Epithelial cell of alveolus of lung (primary cell): ENCODE data around the gene MYL7. TPM values are rescaled to one million over a fixed set of nuclear protein-coding genes. Genes with fewer than 3 reads are reported as not detected.

Source experiments
- total RNA-seq: library from RNA; depleted of rRNA; stranded (reverse); fragments of >200 nt; gene quantifications from 2 replicates; pipeline ENCODE4 v1.2.1, GENCODE V29; 2015

MYL7 gene, protein sequence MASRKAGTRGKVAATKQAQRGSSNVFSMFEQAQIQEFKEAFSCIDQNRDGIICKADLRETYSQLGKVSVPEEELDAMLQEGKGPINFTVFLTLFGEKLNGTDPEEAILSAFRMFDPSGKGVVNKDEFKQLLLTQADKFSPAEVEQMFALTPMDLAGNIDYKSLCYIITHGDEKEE
- total RNA-seq = not detected in 2 replicates

DNA sequence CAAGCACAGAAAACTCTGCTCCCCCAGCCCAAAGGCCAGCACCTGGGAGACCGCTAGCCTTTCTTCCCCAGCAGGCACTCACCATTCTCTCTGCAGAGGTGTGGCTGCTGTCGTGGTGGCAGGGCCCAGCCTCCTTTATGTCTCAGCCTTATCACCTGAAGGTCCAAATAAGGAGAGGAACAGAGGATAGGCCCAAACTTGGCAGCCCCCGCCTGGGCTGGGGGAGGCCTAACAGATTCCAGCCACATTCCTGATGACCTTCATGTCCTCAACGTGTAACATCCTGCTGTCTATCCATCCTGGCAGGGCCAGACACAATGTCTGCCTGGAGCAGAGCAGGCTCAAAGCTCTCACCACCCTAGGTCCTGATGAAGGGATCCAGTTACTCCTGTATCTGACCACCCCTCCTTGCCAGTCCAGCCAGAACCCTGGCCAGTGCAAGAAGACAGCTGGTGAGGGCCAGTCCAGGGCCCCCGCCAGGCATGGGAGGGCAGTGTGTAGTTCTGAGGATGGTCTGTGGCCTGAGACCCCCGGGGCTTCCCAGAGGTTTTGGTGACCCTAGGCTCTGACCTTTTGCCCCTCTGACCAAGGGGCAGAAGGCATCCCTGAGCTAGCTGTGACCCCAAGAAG, at the start of gene MYL7:
TSS of gene MYL7 (minus strand) at position 112 of the 630 bp plus-strand sequence. CDS start at position 85, 27 bp downstream.

DNA sequence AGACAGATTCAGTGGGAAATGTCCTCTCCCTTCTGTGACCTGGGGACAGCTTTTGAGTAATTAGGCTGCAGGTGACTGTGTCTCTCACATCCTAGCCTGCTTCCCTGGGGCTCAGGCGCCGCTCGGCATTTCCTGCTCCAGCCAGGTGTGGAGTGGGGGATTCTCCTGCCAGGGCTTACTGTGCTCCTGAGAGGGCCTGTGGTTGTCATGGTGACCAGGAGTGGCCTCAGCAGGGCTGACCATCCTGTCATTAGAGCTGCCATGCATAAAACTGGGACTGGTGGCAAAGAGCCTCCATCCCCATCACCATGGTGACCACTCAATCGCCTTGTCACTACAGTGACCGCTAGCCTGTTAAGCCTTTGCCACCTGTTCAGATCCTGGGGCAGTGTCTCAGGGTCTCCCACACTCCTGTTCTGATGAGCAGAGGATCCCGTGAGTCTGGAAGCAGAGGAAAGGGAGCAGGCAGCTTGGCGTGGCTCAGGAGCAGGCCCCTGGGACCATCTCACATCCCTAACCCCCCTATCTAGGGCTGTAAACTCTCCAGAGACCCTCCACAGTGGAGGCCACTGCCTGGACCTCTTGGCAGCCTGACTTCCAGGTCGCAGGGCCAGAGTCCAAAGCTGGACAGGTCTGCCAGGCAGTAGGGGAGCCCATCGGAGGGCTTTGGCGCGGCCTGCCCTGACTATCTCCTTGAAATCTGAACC, 48.3 kb upstream of the MYL7 start, which contains the start of gene GCK:
TSS of gene GCK (minus strand) at position 154 of the 707 bp plus-strand sequence. CDS start 486 bp downstream, outside the sequence.

DNA sequence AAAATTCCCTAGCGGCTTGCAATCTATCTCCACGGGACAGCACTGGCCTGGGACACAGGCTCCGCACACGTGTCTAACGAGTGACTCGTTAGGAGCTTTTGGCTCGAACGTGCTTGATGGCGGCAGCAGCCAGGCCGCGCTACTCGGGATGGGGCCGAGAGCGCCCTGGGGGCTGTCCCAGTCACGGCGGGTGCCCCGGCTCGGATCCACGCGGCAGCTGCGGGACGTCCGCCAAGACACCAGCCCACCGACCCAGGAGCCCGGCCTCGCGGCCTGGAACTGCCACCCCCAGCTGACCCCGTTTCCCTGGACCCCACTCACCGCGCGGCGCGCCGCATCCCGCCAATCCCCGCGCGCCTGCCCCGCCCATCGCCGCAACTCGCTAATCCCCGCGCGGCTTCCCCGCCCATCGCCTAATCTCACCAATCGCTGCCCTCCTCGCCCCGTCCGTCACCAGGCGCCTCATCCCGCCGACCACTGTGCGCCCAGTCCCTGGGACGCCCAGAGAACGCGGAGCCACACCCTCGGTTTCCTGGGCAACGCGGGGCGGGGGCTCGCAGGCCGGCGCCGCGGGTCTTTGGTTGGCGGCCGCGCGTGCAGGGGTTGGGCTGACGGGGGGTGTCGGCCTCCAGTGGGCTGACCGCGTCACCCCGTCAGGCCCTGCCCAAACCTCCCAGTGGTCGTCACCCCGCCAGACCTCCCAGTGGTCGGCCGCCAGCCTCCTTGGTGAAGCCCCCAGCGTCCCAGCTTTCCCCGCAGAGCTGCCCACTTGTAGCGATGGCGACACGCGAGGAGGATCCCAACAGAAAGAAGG, 17.7 kb downstream of the MYL7 start, which contains the start of gene POLD2:
TSS of gene POLD2 (minus strand) at position 359 of the 814 bp plus-strand sequence. CDS start 1,495 bp downstream, outside the sequence.

DNA sequence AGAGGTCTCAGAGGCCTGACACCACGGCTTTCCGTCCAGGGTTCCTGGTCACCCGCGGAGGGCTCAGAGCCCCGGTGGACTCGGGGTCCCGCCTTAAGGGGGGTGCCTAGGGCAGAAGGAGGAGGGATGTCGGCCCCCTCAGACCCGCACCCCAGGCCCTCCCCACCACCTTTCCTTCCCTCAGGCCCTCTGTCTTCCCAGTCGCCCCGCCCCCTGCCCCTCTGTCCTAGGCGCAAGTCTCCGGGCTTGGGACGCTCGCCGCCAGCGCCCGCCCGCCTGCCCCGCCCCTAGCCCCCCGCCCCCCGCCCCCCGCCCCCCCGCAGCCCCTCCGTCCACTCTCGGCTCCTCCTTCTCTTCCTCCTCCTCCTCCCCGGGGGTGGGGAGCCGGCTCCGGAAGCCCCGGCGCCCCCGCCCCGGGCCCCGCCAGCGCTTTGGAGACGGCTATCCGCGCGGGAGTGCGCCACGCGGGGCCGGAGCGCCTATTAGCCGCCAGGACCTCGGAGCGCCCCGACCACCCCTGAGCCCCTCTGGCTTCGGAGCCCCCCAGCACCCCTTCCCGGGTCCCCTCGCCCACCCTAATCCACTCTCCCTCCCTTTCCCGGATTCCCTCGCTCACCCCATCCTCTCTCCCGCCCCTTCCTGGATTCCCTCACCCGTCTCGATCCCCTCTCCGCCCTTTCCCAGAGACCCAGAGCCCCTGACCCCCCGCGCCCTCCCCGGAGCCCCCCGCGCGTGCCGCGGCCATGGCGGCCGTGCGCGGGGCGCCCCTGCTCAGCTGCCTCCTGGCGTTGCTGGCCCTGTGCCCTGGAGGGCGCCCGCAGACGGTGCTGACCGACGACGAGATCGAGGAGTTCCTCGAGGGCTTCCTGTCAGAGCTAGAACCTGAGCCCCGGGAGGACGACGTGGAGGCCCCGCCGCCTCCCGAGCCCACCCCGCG, 36.9 kb downstream of the MYL7 start, which contains the start of gene AEBP1:
TSS of gene AEBP1 (plus strand) at position 423 of the 937 bp plus-strand sequence. CDS start at position 744, 321 bp downstream.

Other genes starting within 250 kb of the MYL7 start
- gene URGCP, start 234.7 kb downstream of the MYL7 start, total RNA-seq = 18.3 and 19.3 TPM in 2 replicates
- gene UBE2D4, start 214.9 kb downstream of the MYL7 start, total RNA-seq = 10.0 and 10.3 TPM in 2 replicates
- not detected in 2 replicates for gene SPDYE1, start 143.4 kb downstream of the MYL7 start, total RNA-seq
- gene DBNL, start 96.6 kb downstream of the MYL7 start, total RNA-seq = 83.4 and 180 TPM in 2 replicates
- 1.3 TPM in 1 of 2 replicates, not detected in the other for gene PGAM2, start 75.8 kb downstream of the MYL7 start, total RNA-seq
- gene POLM, start 58.8 kb downstream of the MYL7 start, total RNA-seq = 12.3 and 49.3 TPM in 2 replicates
- 49.3 and 84.2 TPM in 2 replicates for gene AEBP1, start 37.0 kb downstream of the MYL7 start, total RNA-seq
- gene POLD2, start 17.8 kb downstream of the MYL7 start, total RNA-seq = 44.3 and 95.9 TPM in 2 replicates
- 0.56 and 1.2 TPM in 2 replicates for gene GCK, start 48.1 kb upstream of the MYL7 start, total RNA-seq
- gene YKT6, start 59.6 kb upstream of the MYL7 start, total RNA-seq = 69.1 and 114 TPM in 2 replicates
- not detected in 2 replicates for gene CAMK2B, start 184.3 kb upstream of the MYL7 start, total RNA-seq